ENCODE results near the gene UFD1.

The UFD1 gene

GRCh38 chr22:19466848-19467752 lies 11.9 kb downstream of the UFD1 start:
- FAIRE-seq: no peak

- no peak for FAIRE-seq
Measured at GRCh38 chr22:19466126-19466716, 12.8 kb downstream of the UFD1 start.

GRCh38 chr22:19464975-19465374 lies 14.0 kb downstream of the UFD1 start:
- no peak for FAIRE-seq

GRCh38 chr22:19464546-19464945 lies 14.4 kb downstream of the UFD1 start:
- no peak for FAIRE-seq

- no peak for FAIRE-seq
Measured at GRCh38 chr22:19463491-19464469, 15.2 kb downstream of the UFD1 start.

GRCh38 chr22:19463008-19463407 lies 16.0 kb downstream of the UFD1 start:
- FAIRE-seq: no peak

- no peak for FAIRE-seq
Measured at GRCh38 chr22:19461506-19461905, 17.5 kb downstream of the UFD1 start.

- no peak for FAIRE-seq
Measured at GRCh38 chr22:19460036-19460435, 19.0 kb downstream of the UFD1 start.

- no peak for FAIRE-seq
Measured at GRCh38 chr22:19457828-19458428, 21.1 kb downstream of the UFD1 start.

GRCh38 chr22:19456541-19456940 lies 22.5 kb downstream of the UFD1 start:
- no peak for FAIRE-seq

- FAIRE-seq: no peak
Measured at GRCh38 chr22:19455585-19456370, 23.2 kb downstream of the UFD1 start.

- FAIRE-seq: no peak
Measured at GRCh38 chr22:19455033-19455432, 24.0 kb downstream of the UFD1 start.

- no peak for FAIRE-seq
Measured at GRCh38 chr22:19454156-19454555, 24.8 kb downstream of the UFD1 start.

GRCh38 chr22:19453718-19454117 lies 25.3 kb downstream of the UFD1 start:
- FAIRE-seq: no peak

- FAIRE-seq: no peak
Measured at GRCh38 chr22:19451570-19451969, 27.4 kb downstream of the UFD1 start.

- no peak for FAIRE-seq
Measured at GRCh38 chr22:19450363-19451175, 28.4 kb downstream of the UFD1 start.

- no peak for FAIRE-seq
Measured at GRCh38 chr22:19449422-19449767, 29.6 kb downstream of the UFD1 start.

GRCh38 chr22:19448739-19449421 lies 30.1 kb downstream of the UFD1 start:
- no peak for FAIRE-seq

- no peak for FAIRE-seq
Measured at GRCh38 chr22:19448076-19448607, 30.9 kb downstream of the UFD1 start.

Data from colon (tissue), 2 donors.